PFSK-1 (cell line): Measurements from ENCODE around the gene HNF4A.

ENCODE experiments used
- POLR2AphosphoS5 ChIP-seq: IDR thresholded peaks from 2 replicates; pipeline ENCODE4 v1.6.1; 2012; ENCODE audit warnings: low read depth, mild to moderate bottlenecking, control low read depth, low read length, moderate library complexity
- SIN3A ChIP-seq: IDR thresholded peaks from 2 replicates; pipeline ENCODE4 v1.6.1; 2012; ENCODE audit warnings: mild to moderate bottlenecking, low read length, moderate library complexity, borderline replicate concordance; ENCODE audit not compliant: insufficient read depth
- TAF1 ChIP-seq: IDR thresholded peaks from 2 replicates; pipeline ENCODE4 v1.6.1; 2012; ENCODE audit warnings: low read length, control low read depth, borderline replicate concordance; ENCODE audit not compliant: insufficient read depth

DNA sequence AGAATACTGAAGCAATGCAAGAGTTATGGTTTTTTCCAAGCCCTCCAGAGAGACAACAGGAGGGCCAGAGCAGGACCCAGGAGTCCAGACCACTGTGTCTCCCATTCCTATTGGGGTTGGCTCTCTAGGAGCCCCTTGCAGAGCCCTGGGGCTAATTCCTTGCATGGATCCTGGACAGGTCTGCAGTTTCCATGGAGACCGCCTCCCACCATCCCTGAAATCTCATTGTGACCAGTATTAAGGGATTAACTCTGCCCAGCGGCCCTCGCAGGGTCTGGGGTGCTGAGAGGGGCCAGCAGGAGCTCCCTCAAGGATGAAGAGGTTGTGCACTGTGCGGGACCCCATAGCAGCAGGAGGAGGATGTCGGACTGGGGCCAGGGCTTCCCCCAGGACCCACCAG lies 34.8 kb downstream of the HNF4A start:
- TF ChIP-seq POLR2AphosphoS5: no peak
- TF ChIP-seq SIN3A: no peak
- TF ChIP-seq TAF1: no peak
